Measurements from ENCODE around the gene URI1. TPM values are rescaled to one million over a fixed set of nuclear protein-coding genes. Genes with fewer than 3 reads are reported as not detected.
"Not testable (repeated sequence)": the region's sequence is repeated elsewhere in the genome, so short reads cannot be mapped to it uniquely, and the experiment has no call there.

The URI1 gene
- total RNA-seq, 4 donors from 2014 or later, result 84.8 to 91.2 (median 86.3) TPM

GRCh38 chr19:30028992-30029343 is 86.9 kb downstream of the URI1 start:
- Histone ChIP-seq H3K4me3 (replicated peaks in 1 of 3) (no peak overlapping the region), H3K27ac (no peak overlapping the region), H3K27me3 (no peaks in the 10 kb centered on the region), H3K36me3 (no peaks in the 10 kb centered on the region), H3K4me1 (no peaks in the 10 kb centered on the region), H3K9me3 (no peaks in the 10 kb centered on the region)
- TF ChIP-seq POLR2A (IDR thresholded peaks at IDR 0.05), result no peak
- TF ChIP-seq CTCF (IDR thresholded peaks at IDR 0.05), result no peak
- WGBS, 2 donors, result 100% methylated on average over 1 of the region's 1 CpG
- DNase-seq, result no peak
- intact Hi-C loops (cut with DNase I), result no loop called here

- H3K27ac ChIP-seq, result no peak overlapping the region
- 83 to 96% methylated on average over 4 of the region's 4 CpGs for WGBS, 2 donors
- no peak for TF ChIP-seq POLR2A (IDR thresholded peaks at IDR 0.05)
- no peak for TF ChIP-seq CTCF (IDR thresholded peaks at IDR 0.05)
- no peak overlapping the region for H3K4me3 ChIP-seq (replicated peaks in 1 of 3)
- no peaks in the 10 kb centered on the region for H3K36me3 ChIP-seq
- H3K27me3 ChIP-seq, result no peaks in the 10 kb centered on the region
- DNase-seq, result no peak
- H3K4me1 ChIP-seq, result no peaks in the 10 kb centered on the region
- H3K9me3 ChIP-seq, result no peaks in the 10 kb centered on the region
- intact Hi-C loops (cut with DNase I), result no loop called here
Measured at GRCh38 chr19:30029721-30030510, 87.9 kb downstream of the URI1 start.

GRCh38 chr19:30034321-30034720 is 92.3 kb downstream of the URI1 start:
- DNase-seq, result no peak
- WGBS, 2 donors, result 100% methylated on average over 1 of the region's 1 CpG
- TF ChIP-seq POLR2A (IDR thresholded peaks at IDR 0.05) (no peak), CTCF (IDR thresholded peaks at IDR 0.05) (no peak)

GRCh38 chr19:30036154-30037129 is 94.4 kb downstream of the URI1 start:
- Histone ChIP-seq H3K9me3 (no peaks in the 10 kb centered on the region), H3K4me3 (replicated peaks in 1 of 3) (no peak overlapping the region), H3K4me1 (no peaks in the 10 kb centered on the region), H3K36me3 (no peaks in the 10 kb centered on the region), H3K27me3 (no peaks in the 10 kb centered on the region), H3K27ac (no peak overlapping the region)
- intact Hi-C loops (cut with DNase I), result no loop called here
- DNase-seq, result no peak
- 71 to 78% methylated on average over 8 of the region's 8 CpGs for WGBS, 2 donors
- TF ChIP-seq POLR2A (IDR thresholded peaks at IDR 0.05), result no peak

More at GRCh38 chr19:30034321-30034720, 92.3 kb downstream of the URI1 start:
- H3K27ac ChIP-seq, result no peak overlapping the region
- H3K4me1 ChIP-seq, result no peaks in the 10 kb centered on the region
- no peaks in the 10 kb centered on the region for H3K9me3 ChIP-seq
- no peaks in the 10 kb centered on the region for H3K27me3 ChIP-seq
- no peaks in the 10 kb centered on the region for H3K36me3 ChIP-seq
- intact Hi-C loops (cut with DNase I), result no loop called here
- no peak overlapping the region for H3K4me3 ChIP-seq (replicated peaks in 1 of 3)

- no peaks in the 10 kb centered on the region for H3K27me3 ChIP-seq
- no peak overlapping the region for H3K27ac ChIP-seq
- no peaks in the 10 kb centered on the region for H3K36me3 ChIP-seq
- no peaks in the 10 kb centered on the region for H3K4me1 ChIP-seq
- intact Hi-C loops (cut with DNase I), result no loop called here
- H3K9me3 ChIP-seq, result no peaks in the 10 kb centered on the region
- 96 to 98% methylated on average over 5 of the region's 5 CpGs for WGBS, 2 donors
- no peak overlapping the region for H3K4me3 ChIP-seq (replicated peaks in 1 of 3)
- TF ChIP-seq POLR2A (IDR thresholded peaks at IDR 0.05), result no peak
- no peak for TF ChIP-seq CTCF (IDR thresholded peaks at IDR 0.05)
- DNase-seq, result no peak
Measured at GRCh38 chr19:30037835-30038234, 95.8 kb downstream of the URI1 start.

GRCh38 chr19:30041931-30042330 is 99.9 kb downstream of the URI1 start:
- H3K27me3 ChIP-seq; H3K9me3 ChIP-seq; H3K27ac ChIP-seq; H3K36me3 ChIP-seq; H3K4me3 ChIP-seq (replicated peaks in 1 of 3); intact Hi-C loops (cut with DNase I); DNase-seq: not testable (repeated sequence)
- 77 to 80% methylated on average over 5 to 6 of the region's 6 CpGs for WGBS, 2 donors
- peaks cover 22 to 30% of the 10 kb centered on the region in 2 donors for H3K4me1 ChIP-seq

- intact Hi-C loops (cut with DNase I); H3K36me3 ChIP-seq: not testable (repeated sequence)
Measured at GRCh38 chr19:30043008-30043407, 101.0 kb downstream of the URI1 start.

More at GRCh38 chr19:30043008-30043407, 101.0 kb downstream of the URI1 start:
- peaks cover 22 to 35% of the 10 kb centered on the region in 2 donors for H3K4me1 ChIP-seq
- H3K9me3 ChIP-seq; DNase-seq; H3K27me3 ChIP-seq; H3K27ac ChIP-seq; H3K4me3 ChIP-seq (replicated peaks in 1 of 3): not testable (repeated sequence)

All from thyroid gland (tissue), 4 donors.